B cell (primary cell): ENCODE data around the gene SHE.

Experiments used
- CTCF ChIP-seq: fragments of 200-600 bp; IDR thresholded peaks from one replicate; pipeline ENCODE4 v1.8.0; 2022; ENCODE audit warnings: antibody characterized with exemption, mild to moderate bottlenecking
- EZH2 ChIP-seq: IDR thresholded peaks from 2 replicates; pipeline ENCODE4 v1.6.1; 2012; ENCODE audit warnings: borderline replicate concordance, low read depth, mild to moderate bottlenecking, moderate library complexity, low read length; ENCODE audit not compliant: insufficient read depth, poor library complexity, severe bottlenecking

- TF ChIP-seq CTCF (no peak), EZH2 (no peak)
Observed at GRCh38 chr1:154463512-154463990, 38.7 kb downstream of the SHE start.
